ENCODE measurements around the gene RHOBTB3. TPM values are rescaled to one million over a fixed set of nuclear protein-coding genes. Genes with fewer than 3 reads are reported as not detected.

Gene RHOBTB3
- polyA plus RNA-seq, 2 of the 4 experiments (the other 2 are of a cell fraction) = 9.1 to 28.6 TPM

GRCh38 chr5:95759634-95760033, 28.5 kb downstream of the RHOBTB3 start:
- ATAC-seq (peak; percentile 85 to 89), FAIRE-seq (no peak), DNase-seq (ENCODE audit: low read depth in 1 of 2, low spot score in 1 of 2) (peak in 1 of 2 experiments; percentile 73)
- H3K4me3 ChIP-seq = peak overlapping the region; percentile 7; the same call in 1 of the 3 replicates
- ChIA-PET CTCF (interaction anchor here (0.9 to 1.6 kb wide), 3 partner anchors 17 to 21 kb away, joined by 3 to 8 read pairs (median 4); no protein-coding TSS in a partner anchor), POLR2A (interaction anchor here (1.1 to 1.6 kb wide), 2 partner anchors 29 to 113 kb away, joined by 5 read pairs; partner anchors contain the start of genes RFESD and RHOBTB3)
- 4% methylated on average over 2 of the region's 2 CpGs for WGBS (ENCODE audit: missing lambda C conversion rate)
- no peak for TF ChIP-seq MAFK (IDR thresholded peaks at IDR 0.05; ENCODE audit: partially characterized antibody)
- peak; percentile 22; the same call in 1 of the 2 replicates for TF ChIP-seq GATA3 (IDR thresholded peaks at IDR 0.05; ENCODE audit: borderline replicate concordance)
- H3K27ac ChIP-seq = peak overlapping the region; percentile 63 to 76; a peak in 5 of 6 replicates
- H3K9me3 ChIP-seq = no peaks in the 10 kb centered on the region
- peak overlapping the region; percentile 67 for H3K4me2 ChIP-seq
- peaks cover 45% of the 10 kb centered on the region for H3K4me1 ChIP-seq

- peak; percentile 54 for FAIRE-seq
- Histone ChIP-seq H3K9me3 (no peaks in the 10 kb centered on the region), H3K4me3 (0 out of 3 replicates have a peak overlapping the region, but pooled peaks have one; percentile 0), H3K4me2 (peak overlapping the region; percentile 67), H3K27ac (peak overlapping the region; percentile 63 to 76), H3K4me1 (peaks cover 45% of the 10 kb centered on the region)
- CTCF ChIA-PET = interaction anchor here (0.9 to 1.8 kb wide), 2 partner anchors 20 to 21 kb away, joined by 4 to 5 read pairs; no protein-coding TSS in a partner anchor
- POLR2A ChIA-PET = interaction anchor here (1.1 to 1.6 kb wide), 2 partner anchors 30 to 114 kb away, joined by 5 read pairs; partner anchors contain the start of genes RFESD and RHOBTB3
- TF ChIP-seq CEBPB (IDR thresholded peaks at IDR 0.05) (peak; percentile 33 to 42; a peak in 1 of 4 replicates), JUN (IDR thresholded peaks at IDR 0.05) (no peak), JUNB (IDR thresholded peaks at IDR 0.05) (0 out of 2 replicates have a peak, but pooled peaks have one; percentile 25), MAFK (IDR thresholded peaks at IDR 0.05; ENCODE audit: partially characterized antibody) (no peak), EP300 (IDR thresholded peaks at IDR 0.05) (0 out of 5 replicates have a peak, but pooled peaks have one; percentile 22 to 32), HEYL (CRISPR knock-in tag; IDR thresholded peaks at IDR 0.05) (no peak), HOXB5 (CRISPR knock-in tag; IDR thresholded peaks at IDR 0.05) (no peak), FOSL2 (IDR thresholded peaks at IDR 0.05) (no peak), FOSL2 (CRISPR knock-in tag; IDR thresholded peaks at IDR 0.05) (0 out of 2 replicates have a peak, but pooled peaks have one; percentile 15)
- 44% methylated on average over 3 of the region's 3 CpGs for WGBS (ENCODE audit: missing lambda C conversion rate)
- peak; percentile 72 to 75 for ATAC-seq
- DNase-seq (ENCODE audit: low read depth in 1 of 2, low spot score in 1 of 2) = peak in 1 of 2 experiments; percentile 47
Observed at GRCh38 chr5:95760273-95761191, 29.4 kb downstream of the RHOBTB3 start.

GRCh38 chr5:95761771-95762651, 30.9 kb downstream of the RHOBTB3 start:
- H3K9me3 ChIP-seq = no peaks in the 10 kb centered on the region
- H3K4me3 ChIP-seq = no peak overlapping the region
- peak overlapping the region; percentile 45 to 63; a peak in 4 of 6 replicates for H3K27ac ChIP-seq
- ChIA-PET POLR2A (interaction anchor here (0.6 kb wide), 1 partner anchor 170 kb away, joined by 3 read pairs; no protein-coding TSS in a partner anchor), CTCF (interaction anchor here (0.6 to 1.8 kb wide), 7 partner anchors 14 to 200 kb away, joined by 3 to 8 read pairs (median 3); partner anchors contain the start of gene ELL2)
- peaks cover 45% of the 10 kb centered on the region for H3K4me1 ChIP-seq
- ATAC-seq (no peak), DNase-seq (ENCODE audit: low read depth in 1 of 2, low spot score in 1 of 2) (no peak), FAIRE-seq (peak; percentile 49)
- no peak for TF ChIP-seq HOXB13 (CRISPR knock-in tag; IDR thresholded peaks at IDR 0.05; ENCODE audit: low read depth)
- 50% methylated on average over 1 of the region's 1 CpG for WGBS (ENCODE audit: missing lambda C conversion rate)
- H3K4me2 ChIP-seq = peak overlapping the region; percentile 19; the same call in 1 of the 3 replicates

GRCh38 chr5:95762652-95763041, 31.5 kb downstream of the RHOBTB3 start:
- peaks cover 45% of the 10 kb centered on the region for H3K4me1 ChIP-seq
- H3K4me3 ChIP-seq = no peak overlapping the region
- POLR2A ChIA-PET = no interaction called here
- 92% methylated on average over 5 of the region's 5 CpGs for WGBS (ENCODE audit: missing lambda C conversion rate)
- ATAC-seq (no peak), FAIRE-seq (no peak), DNase-seq (ENCODE audit: low read depth in 1 of 2, low spot score in 1 of 2) (no peak)
- peak overlapping the region; percentile 19; the same call in 1 of the 3 replicates for H3K4me2 ChIP-seq
- CTCF ChIA-PET = interaction anchor here (0.8 to 1.8 kb wide), 5 partner anchors 15 to 199 kb away, joined by 3 to 8 read pairs (median 3); partner anchors contain the start of gene ELL2
- no peaks in the 10 kb centered on the region for H3K9me3 ChIP-seq
- TF ChIP-seq ATOH8 (CRISPR knock-in tag; IDR thresholded peaks at IDR 0.05; ENCODE audit: low read depth) (no peak), POLR2A (IDR thresholded peaks at IDR 0.05; ENCODE audit: low read length) (no peak), RFX5 (IDR thresholded peaks at IDR 0.05) (no peak), ZFP36 (IDR thresholded peaks at IDR 0.05; ENCODE audit: borderline replicate concordance, partially characterized antibody) (no peak), CHD2 (IDR thresholded peaks at IDR 0.05; ENCODE audit: low read length, partially characterized antibody) (no peak), EP300 (IDR thresholded peaks at IDR 0.05) (no peak), CEBPB (IDR thresholded peaks at IDR 0.05) (no peak), FOXS1 (CRISPR knock-in tag; IDR thresholded peaks at IDR 0.05) (no peak), EHMT2 (IDR thresholded peaks at IDR 0.05; ENCODE audit: low read depth) (no peak), CHD4 (IDR thresholded peaks at IDR 0.05; ENCODE audit: borderline replicate concordance) (no peak), FOSL2 (IDR thresholded peaks at IDR 0.05) (no peak), FOSL2 (CRISPR knock-in tag; IDR thresholded peaks at IDR 0.05) (no peak), HOXB13 (CRISPR knock-in tag; IDR thresholded peaks at IDR 0.05; ENCODE audit: low read depth) (no peak), MAZ (IDR thresholded peaks at IDR 0.05; ENCODE audit: borderline replicate concordance, low read depth, low read length) (no peak), ZC3H11A (IDR thresholded peaks at IDR 0.05) (no peak), GATA3 (IDR thresholded peaks at IDR 0.05; ENCODE audit: borderline replicate concordance) (no peak), RARB (CRISPR knock-in tag; IDR thresholded peaks at IDR 0.05) (no peak)
- H3K27ac ChIP-seq = peak overlapping the region in 1 of 2 experiments; percentile 19; a peak in 1 of 6 replicates

All from A549 (cell line).